GM04503 (cell line): Measurements from ENCODE around the gene RPL38.

Experiments
- DNase-seq: peaks from one replicate; pipeline ENCODE4 v3.0.0-alpha.2; 2012; ENCODE audit warnings: low read depth

Gene RPL38

DNA sequence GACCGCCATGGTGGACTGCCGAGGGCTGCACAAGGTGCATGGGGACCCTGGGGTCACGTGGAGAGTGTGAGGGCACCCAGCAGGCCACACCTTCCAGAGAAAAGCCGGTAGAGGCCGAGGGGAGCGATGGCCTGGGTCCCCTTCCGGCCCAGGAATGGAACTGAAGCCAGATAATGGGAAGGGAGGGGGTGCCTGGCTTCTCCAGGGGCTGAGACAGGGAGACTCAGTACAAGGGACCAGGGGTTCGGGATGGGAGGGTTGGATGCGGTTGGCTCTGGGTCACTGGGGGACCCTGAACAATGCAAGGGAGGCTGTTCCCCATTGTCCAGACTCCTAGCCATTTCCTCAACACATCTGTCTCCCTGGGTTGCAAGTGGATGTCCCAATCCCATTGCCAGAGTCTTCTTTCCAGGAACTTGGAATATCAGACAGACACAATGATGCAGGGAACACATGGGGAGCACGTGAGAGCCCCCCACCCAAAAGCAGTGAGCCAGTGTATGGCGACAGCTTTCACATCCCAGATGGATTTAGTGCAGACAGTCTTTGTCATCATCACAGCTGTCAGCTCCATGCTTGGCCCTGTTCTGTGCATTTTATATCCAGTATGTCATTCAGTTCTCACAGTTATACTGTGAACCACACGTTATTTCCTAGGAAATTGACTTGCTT is 47.0 kb downstream of the RPL38 start:
- DNase-seq: no peak

DNA sequence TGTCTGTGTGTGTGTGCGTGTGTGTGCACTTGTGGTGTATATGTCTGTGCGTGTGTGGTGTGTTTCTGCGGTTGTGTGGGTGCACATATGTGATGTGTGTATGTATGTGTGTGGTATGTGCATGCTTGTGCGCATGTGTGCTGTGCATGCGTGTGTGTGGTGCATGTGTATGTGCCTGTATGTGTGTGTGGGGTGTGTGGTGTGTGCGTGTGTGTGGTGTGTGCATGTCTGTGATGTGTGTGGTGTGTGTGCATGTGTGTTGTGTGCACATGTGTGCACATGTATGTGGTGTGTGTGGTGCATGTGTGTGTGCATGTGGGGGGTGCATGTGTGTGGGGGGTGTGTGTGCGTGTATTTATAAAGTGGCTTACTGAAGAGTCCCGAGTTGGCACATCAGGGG is 47.6 kb downstream of the RPL38 start:
- no peak for DNase-seq

DNA sequence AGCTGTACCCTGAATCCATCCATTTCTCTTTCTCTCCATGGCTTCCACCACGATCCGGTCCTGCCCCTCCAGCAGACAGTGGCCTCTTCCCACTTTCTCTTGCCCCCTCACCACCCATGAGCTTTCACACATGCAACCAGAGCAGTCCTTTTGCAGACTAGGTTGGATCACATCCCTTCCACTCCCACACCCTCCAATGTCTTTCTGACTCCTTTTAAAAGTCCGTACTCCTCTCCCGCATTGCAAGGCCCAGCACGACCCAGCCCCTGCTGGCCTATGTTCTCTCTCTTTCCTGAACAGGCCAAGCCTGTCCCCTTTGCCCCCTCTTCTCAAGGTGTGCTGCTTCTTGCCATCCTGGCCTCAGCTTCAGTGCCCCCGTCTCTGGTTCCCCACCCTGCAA is 48.1 kb downstream of the RPL38 start:
- no peak for DNase-seq

DNA sequence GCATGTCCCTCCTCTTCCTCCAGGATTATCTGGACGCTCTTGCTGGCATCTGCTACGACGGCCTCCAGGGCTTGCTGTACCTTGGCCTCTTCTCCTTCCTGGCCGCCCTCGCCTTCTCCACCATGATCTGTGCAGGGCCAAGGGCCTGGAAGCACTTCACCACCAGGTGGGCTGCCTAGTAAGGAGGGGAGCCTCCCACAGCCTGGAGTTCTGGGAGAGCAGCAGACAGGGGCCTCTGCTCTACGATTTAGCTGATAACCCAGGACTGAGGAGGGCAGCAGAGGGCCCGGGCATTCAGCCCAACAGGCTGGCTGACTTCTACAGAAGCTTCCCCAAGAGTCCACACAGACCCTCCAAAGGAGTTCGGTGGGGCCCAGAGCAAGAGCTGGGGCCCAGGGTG is 48.7 kb downstream of the RPL38 start:
- no peak for DNase-seq

DNA sequence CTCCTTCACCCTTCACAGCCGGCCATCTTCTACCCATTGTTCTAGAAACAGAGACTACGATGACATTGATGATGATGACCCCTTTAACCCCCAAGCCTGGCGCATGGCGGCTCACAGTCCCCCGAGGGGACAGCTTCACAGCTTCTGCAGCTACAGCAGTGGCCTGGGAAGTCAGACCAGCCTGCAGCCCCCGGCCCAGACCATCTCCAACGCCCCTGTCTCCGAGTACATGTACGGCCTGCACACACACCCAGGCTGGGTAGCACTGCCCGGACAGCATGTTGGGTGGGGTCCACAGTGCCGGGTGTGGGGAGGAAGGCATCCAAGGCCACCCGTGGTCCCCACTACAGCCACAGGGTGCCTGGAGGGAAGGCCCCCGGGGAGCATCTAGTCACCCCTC is 49.6 kb downstream of the RPL38 start:
- no peak for DNase-seq

DNA sequence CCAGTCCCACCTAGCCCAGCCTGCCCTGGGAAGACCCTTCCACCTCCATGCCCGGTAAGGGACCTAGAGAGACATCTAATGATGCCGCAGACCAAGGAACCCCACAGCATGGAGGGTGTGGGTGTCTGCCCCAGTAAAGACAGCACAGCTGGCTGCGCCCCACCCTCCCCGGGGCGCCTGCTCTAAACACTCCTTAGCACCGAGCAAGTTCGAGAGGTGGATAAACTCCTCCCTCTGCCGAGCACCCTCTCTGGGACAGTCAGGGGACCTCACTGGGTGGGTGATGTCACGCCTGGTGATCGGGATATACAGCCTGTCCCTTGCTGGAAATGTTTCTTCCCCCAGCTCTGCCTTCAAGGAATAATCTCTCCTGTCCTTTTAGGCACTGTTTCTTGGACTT is 53.8 kb downstream of the RPL38 start:
- no peak for DNase-seq

DNA sequence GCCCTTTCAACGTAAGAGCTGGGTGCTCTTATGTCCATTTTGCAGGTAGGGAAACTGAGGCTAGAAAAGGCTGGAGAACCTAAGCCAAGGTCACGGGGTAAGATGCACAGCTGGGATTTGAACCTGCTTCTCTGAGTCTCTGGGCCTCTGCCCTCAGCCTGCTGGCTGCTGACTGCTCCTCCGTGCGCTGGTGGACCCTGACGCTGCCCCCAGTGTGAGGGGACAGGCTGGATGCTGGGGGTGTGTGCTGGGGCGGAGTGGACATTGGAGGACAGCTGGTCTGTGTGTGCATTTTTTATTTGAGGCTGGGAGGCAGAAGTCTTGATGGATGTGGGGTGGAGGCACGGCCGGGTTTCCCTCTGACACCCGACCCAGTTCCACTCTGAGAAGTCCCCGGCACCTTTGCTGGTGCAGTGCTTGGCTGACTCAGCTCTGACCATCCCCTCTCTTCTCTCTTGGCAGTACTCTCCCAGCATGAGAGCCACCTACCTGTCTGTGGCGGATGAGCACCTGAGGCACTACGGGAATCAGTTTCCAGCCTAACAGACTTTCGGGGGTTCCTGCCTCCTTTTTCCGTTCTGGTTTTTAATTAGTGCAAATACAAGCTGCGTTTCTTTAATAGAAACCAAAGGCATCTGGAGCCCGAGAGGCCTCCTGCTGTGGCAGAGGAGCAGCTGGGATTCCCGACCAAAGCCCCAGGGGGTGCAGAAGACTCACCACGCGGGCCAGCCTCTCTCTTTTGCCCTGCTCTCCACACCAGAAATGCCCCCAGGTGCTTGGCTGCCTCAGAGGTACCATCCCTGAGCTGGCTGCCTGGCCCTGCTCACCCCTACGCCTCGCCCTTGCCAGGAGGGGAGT is 56.4 kb downstream of the RPL38 start:
- no peak for DNase-seq
